Measurements from ENCODE around the gene SWSAP1.
A peak's percentile ranks its signal among the peaks of the same experiment; 100 is the strongest.
"Not testable (repeated sequence)": the region's sequence is repeated elsewhere in the genome, so short reads cannot be mapped to it uniquely, and the experiment has no call there.

The SWSAP1 gene

GRCh38 chr19:11373885-11374432 lies 507 bp upstream of the SWSAP1 start:
- intact Hi-C loops (cut with DNase I), result loop anchor here (2.0 to 5.0 kb wide), 2 partner anchors 29 to 108 kb away; partner anchors contain the start of gene ELAVL3
- DNase-seq, result peak in 4 of 42 donors; percentile 15 to 49 (median 27)

GRCh38 chr19:11375143-11375948 lies 880 bp downstream of the SWSAP1 start:
- intact Hi-C loops (cut with DNase I), result loop anchor here (2.0 to 5.0 kb wide), 2 partner anchors 31 to 62 kb away; partner anchors contain the start of genes ODAD3 and PRKCSH
- DNase-seq, result peak in 25 of 42 donors; percentile 13 to 53 (median 34)

- intact Hi-C loops (cut with DNase I), result loop anchor here (5.0 kb wide), 1 partner anchor 60 kb away; the partner anchor contains the start of genes ODAD3 and PRKCSH
- peak in 26 of 42 donors; percentile 22 to 75 (median 48) for DNase-seq
Observed at GRCh38 chr19:11377237-11377636, 2.8 kb downstream of the SWSAP1 start.

GRCh38 chr19:11377756-11378155 lies 3.3 kb downstream of the SWSAP1 start:
- DNase-seq, result no peak
- intact Hi-C loops (cut with DNase I), result loop anchor here (5.0 kb wide), 1 partner anchor 60 kb away; the partner anchor contains the start of genes ODAD3 and PRKCSH

- intact Hi-C loops (cut with DNase I), result loop anchor here (5.0 kb wide), 1 partner anchor 59 kb away; the partner anchor contains the start of genes ODAD3 and PRKCSH
- DNase-seq, result peak in 36 of 42 donors; percentile 20 to 81 (median 50)
Observed at GRCh38 chr19:11378319-11379189, 4.1 kb downstream of the SWSAP1 start.

GRCh38 chr19:11379269-11379845 lies 4.9 kb downstream of the SWSAP1 start:
- intact Hi-C loops (cut with DNase I), result loop anchor here (5.0 kb wide), 1 partner anchor 58 kb away; the partner anchor contains the start of genes ODAD3 and PRKCSH
- not testable (repeated sequence) for DNase-seq

- DNase-seq, result no peak
- intact Hi-C loops (cut with DNase I), result loop anchor here (5.0 kb wide), 1 partner anchor 57 kb away; the partner anchor contains the start of genes ODAD3 and PRKCSH
Observed at GRCh38 chr19:11379857-11380350, 5.4 kb downstream of the SWSAP1 start.

GRCh38 chr19:11380653-11381537 lies 6.4 kb downstream of the SWSAP1 start:
- intact Hi-C loops (cut with DNase I), result no loop called here
- peak; percentile 91 to 98 (median 96) for DNase-seq

- intact Hi-C loops (cut with DNase I), result no loop called here
- peak in 13 of 42 donors; percentile 16 to 59 (median 35) for DNase-seq
Observed at GRCh38 chr19:11382898-11383705, 8.6 kb downstream of the SWSAP1 start.

- intact Hi-C loops (cut with DNase I), result no loop called here
- no peak for DNase-seq
Observed at GRCh38 chr19:11383706-11384048, 9.2 kb downstream of the SWSAP1 start.

GRCh38 chr19:11384778-11385129 lies 10.3 kb downstream of the SWSAP1 start:
- intact Hi-C loops (cut with DNase I), result no loop called here
- DNase-seq, result no peak

- no peak for DNase-seq
- intact Hi-C loops (cut with DNase I), result no loop called here
Observed at GRCh38 chr19:11387162-11388034, 12.9 kb downstream of the SWSAP1 start.

GRCh38 chr19:11390359-11390758 lies 15.9 kb downstream of the SWSAP1 start:
- no peak for DNase-seq
- intact Hi-C loops (cut with DNase I), result no loop called here

- intact Hi-C loops (cut with DNase I), result no loop called here
- DNase-seq, result no peak
Observed at GRCh38 chr19:11390933-11391680, 16.6 kb downstream of the SWSAP1 start.

- DNase-seq, result no peak
- intact Hi-C loops (cut with DNase I), result no loop called here
Observed at GRCh38 chr19:11397089-11397610, 22.7 kb downstream of the SWSAP1 start.

Measured in head of caudate nucleus (tissue), 42 donors.